Hepatocyte (in vitro differentiated cells): ENCODE results near the gene RHCG.

ENCODE experiments used
- EZH2 ChIP-seq: fragments of 200-600 bp; sonication (generic); IDR thresholded peaks from 2 replicates; pipeline ENCODE4 v1.6.1; 2016; ENCODE audit warnings: antibody characterized with exemption, mild to moderate bottlenecking, borderline replicate concordance
- TF ChIP-seq, protein P1 (sequence below): fragments of 200-600 bp; sonication (generic); IDR thresholded peaks from 2 replicates; pipeline ENCODE4 v1.5.1; 2016; ENCODE audit warnings: antibody characterized with exemption, mild to moderate bottlenecking; ENCODE audit not compliant: poor library complexity

DNA sequence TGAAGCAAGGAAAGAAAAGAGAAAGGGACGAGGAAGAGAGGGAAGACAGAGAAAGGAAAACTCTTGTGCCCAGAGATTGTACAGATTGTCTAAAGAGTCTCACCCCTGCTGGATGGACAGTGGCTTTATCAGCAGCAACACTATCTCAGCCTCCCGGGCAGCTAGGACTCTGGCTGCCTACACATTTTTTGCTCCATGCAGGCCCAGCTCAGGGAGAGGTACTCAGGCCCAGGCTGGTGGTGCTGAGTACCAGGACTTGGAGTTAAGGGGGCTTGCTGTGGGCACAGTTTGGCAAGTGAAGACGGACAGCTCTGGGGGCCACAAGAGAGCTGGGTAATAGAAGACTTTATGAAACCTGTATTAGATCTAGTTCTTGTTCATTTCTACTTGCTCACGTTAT, 19.1 kb upstream of the RHCG start:
- TF ChIP-seq, protein P1, sequence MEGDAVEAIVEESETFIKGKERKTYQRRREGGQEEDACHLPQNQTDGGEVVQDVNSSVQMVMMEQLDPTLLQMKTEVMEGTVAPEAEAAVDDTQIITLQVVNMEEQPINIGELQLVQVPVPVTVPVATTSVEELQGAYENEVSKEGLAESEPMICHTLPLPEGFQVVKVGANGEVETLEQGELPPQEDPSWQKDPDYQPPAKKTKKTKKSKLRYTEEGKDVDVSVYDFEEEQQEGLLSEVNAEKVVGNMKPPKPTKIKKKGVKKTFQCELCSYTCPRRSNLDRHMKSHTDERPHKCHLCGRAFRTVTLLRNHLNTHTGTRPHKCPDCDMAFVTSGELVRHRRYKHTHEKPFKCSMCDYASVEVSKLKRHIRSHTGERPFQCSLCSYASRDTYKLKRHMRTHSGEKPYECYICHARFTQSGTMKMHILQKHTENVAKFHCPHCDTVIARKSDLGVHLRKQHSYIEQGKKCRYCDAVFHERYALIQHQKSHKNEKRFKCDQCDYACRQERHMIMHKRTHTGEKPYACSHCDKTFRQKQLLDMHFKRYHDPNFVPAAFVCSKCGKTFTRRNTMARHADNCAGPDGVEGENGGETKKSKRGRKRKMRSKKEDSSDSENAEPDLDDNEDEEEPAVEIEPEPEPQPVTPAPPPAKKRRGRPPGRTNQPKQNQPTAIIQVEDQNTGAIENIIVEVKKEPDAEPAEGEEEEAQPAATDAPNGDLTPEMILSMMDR = no peak
- no peak for TF ChIP-seq EZH2
